CD8-positive, alpha-beta memory T cell (primary cell): Measurements from ENCODE around the gene FGD1. TPM values are rescaled to one million over a fixed set of nuclear protein-coding genes. Genes with fewer than 3 reads are reported as not detected.
A peak's percentile ranks its signal among the peaks of the same experiment; 100 is the strongest.

Source experiments
- CTCF ChIA-PET: fragments of 350-600 bp; sonication (Branson Sonifier 250); formaldehyde crosslinking; loops from one replicate; lab custom pipeline; 2021; ENCODE audit warnings: antibody characterized with exemption; lab: Charles Lee
- POLR2A ChIA-PET: fragments of 350-600 bp; sonication (Branson Sonifier 250); formaldehyde crosslinking; loops from one replicate; lab custom pipeline; 2021; ENCODE audit warnings: antibody characterized with exemption; lab: Charles Lee
- DNase-seq, 5 donors: peaks; one replicate each; pipeline versions ENCODE4 v3.0.0 to v3.0.0-alpha.2; 2020 to 2022; ENCODE audit warnings: mixed read lengths in 1 of 5
- H3K27ac ChIP-seq: one replicate; pipeline ENCODE4 v1.7.0; 2013; ENCODE audit warnings: low read depth, mild to moderate bottlenecking, low read length, moderate library complexity
- H3K27me3 ChIP-seq: 2 replicates; pipeline ENCODE4 v1.7.0; 2013; ENCODE audit warnings: low read length, mild to moderate bottlenecking; ENCODE audit not compliant: insufficient read depth, poor library complexity, severe bottlenecking
- H3K36me3 ChIP-seq: 2 replicates; pipeline ENCODE4 v1.7.0; 2013; ENCODE audit warnings: mild to moderate bottlenecking, low read length, moderate library complexity; ENCODE audit not compliant: insufficient read depth
- H3K4me1 ChIP-seq: 2 replicates; pipeline ENCODE4 v1.7.0; 2013; ENCODE audit warnings: mild to moderate bottlenecking, low read length, moderate library complexity; ENCODE audit not compliant: insufficient read depth
- H3K4me3 ChIP-seq: 2 replicates; pipeline ENCODE4 v1.7.0; 2013; ENCODE audit warnings: mild to moderate bottlenecking, low read length
- H3K9me3 ChIP-seq: 2 replicates; pipeline ENCODE4 v1.7.0; 2013; ENCODE audit warnings: mild to moderate bottlenecking, low read length
- H3K27ac Mint-ChIP-seq, 8 donors: one replicate each; pipeline ENCODE4 v1.8.0; 2020 to 2021; ENCODE audit warnings: mixed read lengths in 8 of 8, mild to moderate bottlenecking in 6 of 8, inconsistent platforms in 3 of 8, moderate library complexity in 3 of 8
- H3K27me3 Mint-ChIP-seq, 2 donors: one replicate each; pipeline ENCODE4 v1.8.0; 2020 to 2021; ENCODE audit warnings: mixed read lengths in 2 of 2, mild to moderate bottlenecking in 1 of 2, moderate library complexity in 1 of 2
- H3K36me3 Mint-ChIP-seq, 3 donors: one replicate each; pipeline ENCODE4 v1.8.0; 2020 to 2021; ENCODE audit warnings: mixed read lengths in 3 of 3, inconsistent platforms in 1 of 3, mild to moderate bottlenecking in 1 of 3
- H3K4me1 Mint-ChIP-seq, 3 donors: one replicate each; pipeline ENCODE4 v1.8.0; 2020 to 2021; ENCODE audit warnings: mixed read lengths in 3 of 3, inconsistent platforms in 1 of 3, mild to moderate bottlenecking in 1 of 3
- H3K4me3 Mint-ChIP-seq, 7 donors: one replicate each; pipeline ENCODE4 v1.8.0; 2020 to 2021; ENCODE audit warnings: mixed read lengths in 7 of 7, mild to moderate bottlenecking in 6 of 7, moderate library complexity in 4 of 7, inconsistent platforms in 2 of 7
- H3K9me3 Mint-ChIP-seq, 5 donors: one replicate each; pipeline ENCODE4 v1.8.0; 2020 to 2022; ENCODE audit warnings: mixed read lengths in 5 of 5, mild to moderate bottlenecking in 3 of 5, moderate library complexity in 2 of 5, inconsistent platforms in 1 of 5
- polyA plus RNA-seq: library from polyadenylated mRNA; unstranded; fragments of 300-500 nt; fragmentation: Illumina TruSeq; gene quantifications from one replicate; pipeline ENCODE4 v1.2.3, GENCODE V29; 2021
- total RNA-seq, 2 experiments: library from RNA; stranded (reverse); gene quantifications; one replicate each; pipeline ENCODE4 v1.2.3, GENCODE V29; 2021

The FGD1 gene
- total and polyA plus RNA-seq, 3 experiments from 2014 or later = 0.07 to 0.67 TPM; not detected in 1

GRCh38 chrX:54427837-54428424, 68.1 kb downstream of the FGD1 start:
- POLR2A ChIA-PET = no interaction called here

GRCh38 chrX:54423161-54423888, 72.7 kb downstream of the FGD1 start:
- no peaks in the 10 kb centered on the region for H3K4me1 Mint-ChIP-seq
- no peak for DNase-seq
- Histone ChIP-seq H3K27me3 (no peaks in the 10 kb centered on the region), H3K36me3 (no peaks in the 10 kb centered on the region), H3K4me3 (no peak overlapping the region), H3K4me1 (no peaks in the 10 kb centered on the region), H3K27ac (no peak overlapping the region), H3K9me3 (no peaks in the 10 kb centered on the region)
- ChIA-PET CTCF (no interaction called here), POLR2A (no interaction called here)
- peak overlapping the region in 1 of 8 donors; percentile 17 for H3K27ac Mint-ChIP-seq
- H3K36me3 Mint-ChIP-seq = no peaks in the 10 kb centered on the region
- H3K27me3 Mint-ChIP-seq = peaks cover 26 to 27% of the 10 kb centered on the region in 2 donors
- H3K4me3 Mint-ChIP-seq = no peak overlapping the region
- H3K9me3 Mint-ChIP-seq = no peaks in the 10 kb centered on the region

More at GRCh38 chrX:54427837-54428424, 68.1 kb downstream of the FGD1 start:
- no peaks in the 10 kb centered on the region for H3K27me3 ChIP-seq
- no peak overlapping the region for H3K27ac Mint-ChIP-seq
- no peaks in the 10 kb centered on the region for H3K4me1 ChIP-seq
- no peaks in the 10 kb centered on the region for H3K9me3 Mint-ChIP-seq
- H3K4me1 Mint-ChIP-seq = no peaks in the 10 kb centered on the region
- H3K36me3 Mint-ChIP-seq = no peaks in the 10 kb centered on the region
- H3K9me3 ChIP-seq = no peaks in the 10 kb centered on the region
- H3K36me3 ChIP-seq = no peaks in the 10 kb centered on the region
- no peak overlapping the region for H3K27ac ChIP-seq
- H3K4me3 ChIP-seq = no peak overlapping the region
- H3K27me3 Mint-ChIP-seq = peaks cover 15 to 17% of the 10 kb centered on the region in 2 donors
- no peak overlapping the region for H3K4me3 Mint-ChIP-seq
- no peak for DNase-seq
- CTCF ChIA-PET = no interaction called here

DNA sequence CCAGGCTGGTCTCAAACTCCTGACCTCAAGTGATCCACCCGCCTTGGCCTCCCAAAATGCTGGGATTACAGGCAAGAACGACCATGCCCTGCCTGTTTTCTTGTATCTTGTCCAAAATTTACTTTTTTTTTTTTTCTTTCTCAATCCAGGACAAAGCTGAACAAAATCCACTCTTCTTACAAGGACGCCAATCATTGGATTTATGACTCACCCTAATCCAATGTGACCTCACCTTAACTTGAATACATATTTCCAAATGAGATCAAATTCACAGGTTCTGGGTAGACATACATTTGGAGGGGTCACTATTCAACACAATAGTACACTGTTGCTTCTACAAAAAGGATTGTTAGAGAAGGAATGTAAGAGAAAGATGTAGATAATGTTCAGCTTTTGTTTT, 73.9 kb downstream of the FGD1 start:
- H3K4me1 Mint-ChIP-seq = no peaks in the 10 kb centered on the region
- DNase-seq = no peak
- ChIA-PET POLR2A (no interaction called here), CTCF (no interaction called here)
- H3K9me3 Mint-ChIP-seq = no peaks in the 10 kb centered on the region
- H3K27me3 Mint-ChIP-seq = peaks cover 26 to 27% of the 10 kb centered on the region in 2 donors
- no peaks in the 10 kb centered on the region for H3K27me3 ChIP-seq
- no peak overlapping the region for H3K27ac ChIP-seq
- H3K27ac Mint-ChIP-seq = no peak overlapping the region
- H3K36me3 ChIP-seq = no peaks in the 10 kb centered on the region
- no peaks in the 10 kb centered on the region for H3K4me1 ChIP-seq
- no peaks in the 10 kb centered on the region for H3K36me3 Mint-ChIP-seq
- no peak overlapping the region for H3K4me3 ChIP-seq
- no peak overlapping the region for H3K4me3 Mint-ChIP-seq
- no peaks in the 10 kb centered on the region for H3K9me3 ChIP-seq

DNA sequence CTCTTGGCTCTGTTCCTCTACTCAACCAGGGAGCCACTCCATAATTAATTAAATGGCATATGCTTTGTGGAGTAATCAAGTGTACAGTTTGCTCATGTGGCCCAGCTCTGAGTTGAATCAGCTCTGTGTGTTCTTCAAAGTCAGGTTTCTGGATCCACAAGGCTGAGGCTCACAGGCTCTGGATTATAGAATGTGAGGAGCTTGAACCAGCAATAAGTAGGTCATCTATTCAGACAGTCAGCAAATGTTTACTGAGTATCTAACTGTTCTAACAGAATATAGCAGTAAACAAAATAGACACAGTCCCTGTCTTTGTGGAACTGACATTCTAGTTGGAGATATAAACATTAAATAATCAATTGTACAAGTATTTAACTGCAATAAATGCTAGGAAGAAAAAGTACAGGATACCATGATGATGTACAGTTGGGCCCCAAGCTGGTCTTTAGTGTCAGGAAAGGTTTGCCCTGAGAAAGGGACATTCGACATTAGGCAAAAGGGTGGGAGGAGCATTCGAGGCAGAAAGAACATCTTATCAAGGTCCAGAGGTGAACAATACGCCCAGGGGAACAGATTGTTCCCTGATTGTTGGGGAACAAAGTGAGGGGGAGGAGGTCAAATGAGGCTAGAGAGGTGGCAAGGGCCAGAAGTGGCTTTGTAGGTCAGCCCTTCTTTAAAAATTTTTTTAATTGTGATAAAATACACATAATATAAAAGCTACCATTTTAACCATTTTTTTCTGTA, 76.3 kb downstream of the FGD1 start:
- Histone ChIP-seq H3K27me3 (no peaks in the 10 kb centered on the region), H3K4me3 (no peak overlapping the region), H3K36me3 (no peaks in the 10 kb centered on the region), H3K4me1 (no peaks in the 10 kb centered on the region), H3K27ac (no peak overlapping the region), H3K9me3 (no peaks in the 10 kb centered on the region)
- Mint-ChIP-seq H3K4me1 (peaks cover 8 to 9% (median 8%) of the 10 kb centered on the region in 3 donors), H3K4me3 (no peak overlapping the region), H3K27ac (no peak overlapping the region), H3K36me3 (no peaks in the 10 kb centered on the region), H3K9me3 (no peaks in the 10 kb centered on the region), H3K27me3 (peaks cover 26 to 37% of the 10 kb centered on the region in 2 donors)
- CTCF ChIA-PET = no interaction called here
- POLR2A ChIA-PET = no interaction called here
- DNase-seq = no peak

GRCh38 chrX:54416965-54417364, 79.1 kb downstream of the FGD1 start:
- no peak for DNase-seq
- Mint-ChIP-seq H3K4me1 (peaks cover 8 to 9% (median 8%) of the 10 kb centered on the region in 3 donors), H3K9me3 (peaks cover 0 to 2% (median 0%) of the 10 kb centered on the region in 5 donors), H3K36me3 (no peaks in the 10 kb centered on the region), H3K4me3 (no peak overlapping the region), H3K27me3 (peaks cover 25 to 40% of the 10 kb centered on the region in 2 donors), H3K27ac (no peak overlapping the region)
- Histone ChIP-seq H3K36me3 (no peaks in the 10 kb centered on the region), H3K27ac (no peak overlapping the region), H3K27me3 (no peaks in the 10 kb centered on the region), H3K4me3 (no peak overlapping the region), H3K4me1 (no peaks in the 10 kb centered on the region), H3K9me3 (no peaks in the 10 kb centered on the region)
- POLR2A ChIA-PET = no interaction called here
- CTCF ChIA-PET = no interaction called here

DNA sequence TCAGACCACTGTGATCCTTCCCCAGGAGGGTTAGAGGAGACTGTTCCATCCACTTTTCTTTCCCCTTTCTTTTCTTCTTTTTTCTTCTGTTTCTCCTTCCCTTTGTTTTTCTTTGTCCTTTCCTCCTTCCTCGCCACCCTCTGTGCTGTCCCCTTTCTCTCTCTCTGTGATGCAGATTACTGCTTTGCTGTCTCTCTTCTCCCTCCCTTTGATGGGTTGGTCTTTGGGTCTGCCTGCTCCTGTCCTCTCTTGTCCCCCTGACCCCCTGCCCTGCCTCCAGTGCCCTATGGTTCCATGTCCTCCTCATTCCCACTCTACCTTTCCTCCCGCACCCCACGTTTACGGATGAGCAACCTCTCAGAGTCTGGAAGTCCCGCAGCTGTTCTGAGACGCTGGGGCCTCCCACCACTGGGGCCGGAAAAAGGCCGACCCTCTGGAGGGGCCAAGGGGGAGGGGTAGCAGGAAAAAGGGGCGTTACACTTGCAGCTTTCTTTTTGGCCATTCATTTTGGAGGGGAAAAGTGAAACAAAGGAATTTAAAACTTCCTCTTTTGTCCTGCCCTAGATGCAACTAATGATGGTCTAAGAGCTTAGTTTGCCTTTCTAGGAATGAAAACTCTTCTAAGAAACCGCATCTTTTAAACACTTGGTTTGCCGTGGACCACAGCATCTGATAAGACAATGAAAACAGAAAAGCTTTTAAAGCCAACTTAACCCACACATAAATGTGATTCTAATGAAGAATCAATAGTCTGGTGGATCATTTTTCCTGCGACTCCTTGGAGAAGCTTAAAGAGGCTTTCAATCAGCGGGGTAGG, 80.3 kb downstream of the FGD1 start:
- H3K36me3 Mint-ChIP-seq = no peaks in the 10 kb centered on the region
- DNase-seq = no peak
- H3K27ac Mint-ChIP-seq = no peak overlapping the region
- H3K4me1 Mint-ChIP-seq = peaks cover 8 to 9% (median 8%) of the 10 kb centered on the region in 3 donors
- H3K4me1 ChIP-seq = no peaks in the 10 kb centered on the region
- peaks cover 25 to 42% of the 10 kb centered on the region in 2 donors for H3K27me3 Mint-ChIP-seq
- H3K4me3 Mint-ChIP-seq = no peak overlapping the region
- H3K27ac ChIP-seq = no peak overlapping the region
- H3K9me3 Mint-ChIP-seq = peaks cover 0 to 2% (median 0%) of the 10 kb centered on the region in 5 donors
- no peaks in the 10 kb centered on the region for H3K9me3 ChIP-seq
- H3K27me3 ChIP-seq = no peaks in the 10 kb centered on the region
- no peak overlapping the region for H3K4me3 ChIP-seq
- H3K36me3 ChIP-seq = no peaks in the 10 kb centered on the region
- ChIA-PET POLR2A (no interaction called here), CTCF (no interaction called here)

DNA sequence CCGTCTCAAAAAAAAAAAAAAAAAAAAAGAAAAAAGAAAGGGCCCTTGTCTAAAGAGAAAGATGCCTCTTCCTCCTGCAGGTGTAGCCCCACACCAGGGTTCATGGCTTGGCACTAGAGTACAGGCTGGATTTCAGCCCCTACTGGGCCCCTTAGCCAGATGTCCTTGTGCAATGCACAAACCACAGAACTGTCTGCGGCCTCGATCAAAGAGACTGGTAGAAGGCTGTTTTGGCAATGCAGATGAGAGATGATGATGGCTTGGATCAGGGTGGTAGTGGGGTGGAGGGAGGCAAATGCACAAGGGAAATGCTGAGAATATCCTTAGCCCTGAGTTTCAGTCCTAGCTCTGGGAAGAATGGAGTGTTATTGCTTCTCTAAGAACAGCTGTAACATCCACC, 82.3 kb downstream of the FGD1 start:
- no peak for DNase-seq
- POLR2A ChIA-PET = no interaction called here
- no peaks in the 10 kb centered on the region for H3K36me3 ChIP-seq
- H3K4me3 ChIP-seq = no peak overlapping the region
- Mint-ChIP-seq H3K27me3 (peaks cover 22 to 34% of the 10 kb centered on the region in 2 donors), H3K27ac (no peak overlapping the region), H3K9me3 (peaks cover 0 to 2% (median 0%) of the 10 kb centered on the region in 5 donors), H3K36me3 (no peaks in the 10 kb centered on the region), H3K4me1 (peaks cover 15 to 16% (median 16%) of the 10 kb centered on the region in 3 donors), H3K4me3 (no peak overlapping the region)
- H3K27me3 ChIP-seq = no peaks in the 10 kb centered on the region
- peaks cover 4% of the 10 kb centered on the region for H3K4me1 ChIP-seq
- CTCF ChIA-PET = no interaction called here
- H3K27ac ChIP-seq = no peak overlapping the region
- H3K9me3 ChIP-seq = no peaks in the 10 kb centered on the region
